GM12878 (cell line): ENCODE data around the gene WDR75. TPM values are rescaled to one million over a fixed set of nuclear protein-coding genes. Genes with fewer than 3 reads are reported as not detected.

ENCODE experiments used
- ATAC-seq: fragments of 200-7000 bp; cut with Tn5 transposase; 3 replicates; pipeline ENCODE4 v1.9.1; 2020; ENCODE audit warnings: mild to moderate bottlenecking, moderate library complexity
- BruUV-seq: library from RNA; stranded (reverse); fragments of 400-500 nt; replicated peaks from 2 replicates; lab custom pipeline; 2021; lab: Mats Ljungman, UMichigan
- CTCF ChIA-PET: fragments of 300-600 bp; sonication (Branson Sonifier 250); formaldehyde crosslinking; extraction: SDS; loops from one replicate; lab custom pipeline; 2021; ENCODE audit warnings: inconsistent platforms; lab: Yijun Ruan, JAX
- POLR2A ChIA-PET: fragments of 350-600 bp; formaldehyde crosslinking; extraction: SDS; loops from one replicate; lab custom pipeline; 2021; ENCODE audit warnings: inconsistent platforms; lab: Charles Lee
- RAD21 ChIA-PET: fragments of 300-600 bp; sonication (Branson Sonifier 250); formaldehyde crosslinking; loops from one replicate; lab custom pipeline; 2023; ENCODE audit warnings: antibody characterized with exemption; ENCODE audit not compliant: unreplicated experiment; lab: Charles Lee
- SMC1A ChIA-PET: fragments of 300-600 bp; sonication (Branson Sonifier 250); formaldehyde crosslinking; loops from one replicate; lab custom pipeline; 2023; ENCODE audit not compliant: unreplicated experiment, uncharacterized antibody; lab: Charles Lee
- DNase-seq: peaks from one replicate; pipeline ENCODE4 v3.0.0-alpha.2; 2011; ENCODE audit warnings: low read depth, low spot score
- FAIRE-seq: peaks from 3 replicates; lab custom pipeline; 2011; peaks lifted over from hg19 to GRCh38; lab: Jason Lieb, UNC
- H2AFZ ChIP-seq: 2 replicates; pipeline ENCODE4 v1.6.0; 2011; ENCODE audit warnings: low read depth, low read length, control low read depth; ENCODE audit not compliant: control insufficient read depth
- H3K27ac ChIP-seq: 2 replicates; pipeline ENCODE4 v1.5.1; 2011; ENCODE audit warnings: control low read depth; ENCODE audit not compliant: control insufficient read depth, insufficient read depth
- H3K27me3 ChIP-seq, 2 experiments: replicated peaks in 1 of 2; 2 replicates each; pipeline versions ENCODE4 v1.6.0 to v1.6.1; 2011; ENCODE audit warnings: low read length in 1 of 2; ENCODE audit not compliant: control insufficient read depth in 2 of 2, insufficient read depth in 2 of 2
- H3K36me3 ChIP-seq, 2 experiments: 2 replicates each; pipeline ENCODE4 v1.5.1; 2011; ENCODE audit warnings: low read length in 1 of 2; ENCODE audit not compliant: control insufficient read depth in 2 of 2, insufficient read depth in 2 of 2
- H3K4me1 ChIP-seq: 2 replicates; pipeline ENCODE4 v1.6.1; 2011; ENCODE audit warnings: mild to moderate bottlenecking, low read length, moderate library complexity, mixed read lengths; ENCODE audit not compliant: control insufficient read depth, insufficient read depth
- H3K4me2 ChIP-seq: 2 replicates; pipeline ENCODE4 v1.6.0; 2011; ENCODE audit warnings: control low read depth; ENCODE audit not compliant: control insufficient read depth, insufficient read depth
- H3K4me3 ChIP-seq: fragments of 200-600 bp; sonication (generic); 2 replicates; pipeline ENCODE4 v1.5.1; 2016
- H3K79me2 ChIP-seq: 2 replicates; pipeline ENCODE4 v1.6.0; 2011; ENCODE audit warnings: low read length; ENCODE audit not compliant: control insufficient read depth, insufficient read depth
- H3K9ac ChIP-seq: 2 replicates; pipeline ENCODE4 v1.8.0; 2011; ENCODE audit warnings: low read length, control low read depth, mixed read lengths; ENCODE audit not compliant: control insufficient read depth, insufficient read depth
- H3K9me3 ChIP-seq: replicated peaks from 3 replicates; pipeline ENCODE4 v1.5.1; 2011; ENCODE audit warnings: mild to moderate bottlenecking, low read length; ENCODE audit not compliant: control insufficient read depth, insufficient read depth
- H4K20me1 ChIP-seq: 2 replicates; pipeline ENCODE4 v1.6.0; 2011; ENCODE audit not compliant: control insufficient read depth, insufficient read depth
- E2F4 ChIP-seq: IDR thresholded peaks from 2 replicates; pipeline ENCODE4 v1.6.1; 2012; ENCODE audit warnings: low read depth, low read length, improper control_type of control experiment
- KLF5 ChIP-seq: fragments of 450-650 bp; IDR thresholded peaks from 2 replicates; pipeline ENCODE4 v1.6.1; 2014; ENCODE audit warnings: mild to moderate bottlenecking; ENCODE audit not compliant: partially characterized antibody
- ZNF207 ChIP-seq: fragments of 450-650 bp; IDR thresholded peaks from 2 replicates; pipeline ENCODE4 v1.6.1; 2014; ENCODE audit warnings: antibody characterized with exemption, mild to moderate bottlenecking, borderline replicate concordance
- WGBS: methylation state at CpG from one replicate; pipeline ENCODE4 v1.1.6; 2016; ENCODE audit warnings: low lambda C conversion rate; ENCODE audit not compliant: insufficient replicate concordance, insufficient coverage; ENCODE audit errors: missing lambda C conversion rate; 5-methylcytosine and 5-hydroxymethylcytosine counted together
- in situ Hi-C: fragments of 300-500 bp; cut with MboI; formaldehyde crosslinking; loops from 9 replicates; pipeline ENCODE4 v1.14.3; 2018; ENCODE audit warnings: mixed read lengths
- intact Hi-C: fragments of 100-400 bp; cut with micrococcal nuclease; formaldehyde crosslinking; loops from one replicate; pipeline ENCODE4 v1.14.2; 2022; ENCODE audit not compliant: unreplicated experiment
- polyA plus RNA-seq, 11 experiments: library from polyadenylated mRNA; depleted of rRNA in 4 of 11; unstranded in 6 of 11; stranded (reverse) in 5 of 11; fragments of >200 nt; fragmentation: Nextera tagmentation in 4 of 11; fragmentation: Illumina TruSeq in 1 of 11; extraction: Ambion mirVana in 4 of 11; extraction: Trizol in 1 of 11; gene quantifications; 1 replicate in 1 of 11; 2 replicates in 10 of 11; pipeline versions ENCODE4 v1.2.1 to v1.2.3, GENCODE V29; 2011 to 2016; ENCODE audit warnings: inconsistent platforms in 2 of 11, missing spikeins in 2 of 11, low read depth in 1 of 11
- total RNA-seq, 4 experiments: library from RNA; depleted of rRNA in 3 of 4; stranded (reverse); fragments of >200 nt in 3 of 4; fragmentation: Illumina TruSeq in 1 of 4; extraction: Trizol in 1 of 4; gene quantifications; 2 replicates each; pipeline versions ENCODE4 v1.2.1 to v1.2.3, GENCODE V29; 2013 to 2021
- TF ChIP-seq, protein P1 (sequence below): fragments of 450-650 bp; IDR thresholded peaks from 2 replicates; pipeline ENCODE4 v1.6.1; 2017; ENCODE audit warnings: mild to moderate bottlenecking, low read depth, inconsistent platforms; ENCODE audit not compliant: poor library complexity, severe bottlenecking

WDR75 gene
- total and polyA plus RNA-seq, 10 of the 15 experiments (the other 5 are each of a cell fraction or from before 2014, with no cell fraction given): 53.1 to 98.5 (median 71.5) TPM

GRCh38 chr2:189492451-189492850 is 51.2 kb downstream of the WDR75 start:
- Histone ChIP-seq H3K4me3 (no peak overlapping the region), H3K27ac (no peak overlapping the region), H3K27me3 (no peaks in the 10 kb centered on the region; a peak in 1 of 4 replicates), H2AFZ (no peak overlapping the region), H3K9ac (no peak overlapping the region), H4K20me1 (no peaks in the 10 kb centered on the region), H3K36me3 (no peaks in the 10 kb centered on the region), H3K9me3 (no peaks in the 10 kb centered on the region), H3K4me1 (no peaks in the 10 kb centered on the region), H3K4me2 (no peak overlapping the region), H3K79me2 (no peaks in the 10 kb centered on the region)
- FAIRE-seq: no peak
- ChIA-PET POLR2A (interaction anchor here (0.5 kb wide), 1 partner anchor 764 kb away, joined by 4 read pairs; no protein-coding TSS in a partner anchor), CTCF (no interaction called here), SMC1A (no interaction called here), RAD21 (no interaction called here)
- TF ChIP-seq, protein P1, sequence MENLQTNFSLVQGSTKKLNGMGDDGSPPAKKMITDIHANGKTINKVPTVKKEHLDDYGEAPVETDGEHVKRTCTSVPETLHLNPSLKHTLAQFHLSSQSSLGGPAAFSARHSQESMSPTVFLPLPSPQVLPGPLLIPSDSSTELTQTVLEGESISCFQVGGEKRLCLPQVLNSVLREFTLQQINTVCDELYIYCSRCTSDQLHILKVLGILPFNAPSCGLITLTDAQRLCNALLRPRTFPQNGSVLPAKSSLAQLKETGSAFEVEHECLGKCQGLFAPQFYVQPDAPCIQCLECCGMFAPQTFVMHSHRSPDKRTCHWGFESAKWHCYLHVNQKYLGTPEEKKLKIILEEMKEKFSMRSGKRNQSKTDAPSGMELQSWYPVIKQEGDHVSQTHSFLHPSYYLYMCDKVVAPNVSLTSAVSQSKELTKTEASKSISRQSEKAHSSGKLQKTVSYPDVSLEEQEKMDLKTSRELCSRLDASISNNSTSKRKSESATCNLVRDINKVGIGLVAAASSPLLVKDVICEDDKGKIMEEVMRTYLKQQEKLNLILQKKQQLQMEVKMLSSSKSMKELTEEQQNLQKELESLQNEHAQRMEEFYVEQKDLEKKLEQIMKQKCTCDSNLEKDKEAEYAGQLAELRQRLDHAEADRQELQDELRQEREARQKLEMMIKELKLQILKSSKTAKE: no peak
- TF ChIP-seq E2F4: no peak
- TF ChIP-seq KLF5: no peak
- no peak for TF ChIP-seq ZNF207
- ATAC-seq: no peak
- no peak for DNase-seq
- BruUV-seq: no TSS peak
- intact Hi-C loops (no loop called here), in situ Hi-C loops (no loop called here)
- 56% methylated on average over 4 of the region's 4 CpGs for WGBS
